ENCODE data around the gene STK10. TPM values are rescaled to one million over a fixed set of nuclear protein-coding genes. Genes with fewer than 3 reads are reported as not detected.

STK10 gene
- total RNA-seq, 1 experiment from 2014 or later, result 22.9 TPM

DNA sequence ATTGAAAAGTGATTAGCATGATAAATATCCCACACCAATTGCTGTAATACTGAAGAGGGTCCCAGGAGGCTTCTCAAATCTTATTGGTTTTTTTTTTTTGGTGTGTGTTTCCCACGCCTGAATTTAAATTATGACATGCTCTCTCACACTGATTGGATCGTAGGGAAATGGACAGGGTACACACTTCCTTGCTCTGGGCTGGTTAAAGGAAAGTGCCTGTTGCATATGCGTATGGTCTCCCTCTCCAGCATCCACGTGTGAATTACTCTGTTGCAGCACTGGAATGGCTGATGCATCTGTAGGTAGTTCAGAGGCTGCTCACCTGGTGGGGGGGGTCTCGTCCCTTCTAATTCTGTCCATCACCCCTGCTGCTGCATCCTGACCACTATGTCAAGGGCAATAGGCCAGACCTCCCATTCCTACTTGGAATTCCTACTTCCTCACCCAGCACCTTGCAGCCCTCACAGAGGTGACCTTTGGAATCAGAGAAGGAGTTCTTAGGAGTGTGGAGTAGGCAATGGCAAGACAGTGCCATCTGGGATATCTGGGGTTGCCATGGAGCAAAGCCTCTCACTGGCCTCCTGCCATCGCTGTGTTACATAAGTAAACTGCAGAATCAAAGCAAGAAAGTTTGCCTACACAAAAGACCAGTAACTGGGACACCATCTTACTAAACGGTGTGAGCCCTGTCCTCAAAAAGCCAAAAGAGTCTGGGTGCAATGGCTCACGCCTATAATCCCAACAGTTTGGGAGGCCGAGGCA is 110.2 kb downstream of the STK10 start:
- intact Hi-C loops (cut with micrococcal nuclease), result no loop called here
- ATAC-seq (no peak), DNase-seq (ENCODE audit: low read depth, low spot score) (no peak)
- BruUV-seq (replicated peaks), result no TSS peak
- Histone ChIP-seq H3K79me2 (ENCODE audit: insufficient read depth, low read length) (no peaks in the 10 kb centered on the region), H3K4me1 (ENCODE audit: control insufficient read depth in 1 of 2, insufficient read depth in 2 of 2, low read length in 2 of 2) (no peaks in the 10 kb centered on the region), H3K9ac (ENCODE audit: low read length) (no peak overlapping the region), H4K20me1 (ENCODE audit: insufficient read depth) (no peaks in the 10 kb centered on the region), H3K36me3 (ENCODE audit: control insufficient read depth in 1 of 2, insufficient read depth in 2 of 2, low read length in 2 of 2) (no peaks in the 10 kb centered on the region), H3K4me2 (ENCODE audit: low read length) (no peak overlapping the region), H3K27me3 (ENCODE audit: insufficient read depth, low read length) (no peaks in the 10 kb centered on the region), H2AFZ (ENCODE audit: low read depth, low read length, poor library complexity, severe bottlenecking) (no peak overlapping the region), H3K4me3 (replicated peaks in 1 of 2; ENCODE audit: low read depth in 1 of 2, low read length in 2 of 2) (no peak overlapping the region), H3K9me2 (ENCODE audit: insufficient read depth) (no peaks in the 10 kb centered on the region), H3K27ac (ENCODE audit: low read depth, low read length) (no peak overlapping the region), H3K9me3 (ENCODE audit: control insufficient read depth in 1 of 2, insufficient read depth in 1 of 2, low read depth in 1 of 2, low read length in 2 of 2) (no peaks in the 10 kb centered on the region)
- TF ChIP-seq REST (IDR thresholded peaks at IDR 0.05; ENCODE audit: low read depth), result no peak
- no peak for TF ChIP-seq CBX3 (IDR thresholded peaks at IDR 0.05; ENCODE audit: low read depth)
- TF ChIP-seq ZFX (IDR thresholded peaks at IDR 0.05), result no peak
- TF ChIP-seq FOSL1 (IDR thresholded peaks at IDR 0.05; ENCODE audit: low read depth), result no peak
- TF ChIP-seq, protein P1, sequence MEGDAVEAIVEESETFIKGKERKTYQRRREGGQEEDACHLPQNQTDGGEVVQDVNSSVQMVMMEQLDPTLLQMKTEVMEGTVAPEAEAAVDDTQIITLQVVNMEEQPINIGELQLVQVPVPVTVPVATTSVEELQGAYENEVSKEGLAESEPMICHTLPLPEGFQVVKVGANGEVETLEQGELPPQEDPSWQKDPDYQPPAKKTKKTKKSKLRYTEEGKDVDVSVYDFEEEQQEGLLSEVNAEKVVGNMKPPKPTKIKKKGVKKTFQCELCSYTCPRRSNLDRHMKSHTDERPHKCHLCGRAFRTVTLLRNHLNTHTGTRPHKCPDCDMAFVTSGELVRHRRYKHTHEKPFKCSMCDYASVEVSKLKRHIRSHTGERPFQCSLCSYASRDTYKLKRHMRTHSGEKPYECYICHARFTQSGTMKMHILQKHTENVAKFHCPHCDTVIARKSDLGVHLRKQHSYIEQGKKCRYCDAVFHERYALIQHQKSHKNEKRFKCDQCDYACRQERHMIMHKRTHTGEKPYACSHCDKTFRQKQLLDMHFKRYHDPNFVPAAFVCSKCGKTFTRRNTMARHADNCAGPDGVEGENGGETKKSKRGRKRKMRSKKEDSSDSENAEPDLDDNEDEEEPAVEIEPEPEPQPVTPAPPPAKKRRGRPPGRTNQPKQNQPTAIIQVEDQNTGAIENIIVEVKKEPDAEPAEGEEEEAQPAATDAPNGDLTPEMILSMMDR (IDR thresholded peaks at IDR 0.05 in 2 of 3, conservative IDR thresholded peaks at IDR 0.05 in 1 of 3; ENCODE audit: borderline replicate concordance in 1 of 3, insufficient read depth in 1 of 3, low read depth in 2 of 3, low read length in 2 of 3), result no peak
- no peak for TF ChIP-seq SP1 (IDR thresholded peaks at IDR 0.05; ENCODE audit: low read depth)
- no peak for TF ChIP-seq ELF1 (IDR thresholded peaks at IDR 0.05; ENCODE audit: borderline replicate concordance, low read depth)
- ChIA-PET POLR2A (no interaction called here), RAD21 (ENCODE audit: low non-redundant PET in 1 of 2, low total read pairs in 2 of 2, uncharacterized antibody in 2 of 2, unreplicated experiment in 2 of 2) (no interaction called here), CTCF (no interaction called here)
